HCT116 (cell line): ENCODE measurements around the gene FLACC1. TPM values are rescaled to one million over a fixed set of nuclear protein-coding genes. Genes with fewer than 3 reads are reported as not detected.

ENCODE experiments used
- ATAC-seq: fragments of 200-7000 bp; cut with Tn5 transposase; 2 replicates; pipeline ENCODE4 v1.9.1; 2020; ENCODE audit warnings: mild to moderate bottlenecking, moderate library complexity
- BruUV-seq: library from RNA; stranded (reverse); fragments of 400-500 nt; replicated peaks from 2 replicates; lab custom pipeline; 2021; lab: Mats Ljungman, UMichigan
- CTCF ChIA-PET: fragments of 300-600 bp; sonication (Branson Sonifier 250); formaldehyde crosslinking; loops from one replicate; lab custom pipeline; 2021; ENCODE audit warnings: antibody characterized with exemption; lab: Charles Lee
- POLR2A ChIA-PET: fragments of 300-600, 350-600 bp; sonication (Branson Sonifier 250); formaldehyde crosslinking; loops from one replicate; lab custom pipeline; 2021; ENCODE audit warnings: antibody characterized with exemption; lab: Charles Lee
- RAD21 ChIA-PET, 2 experiments: fragments of 300-600 bp; sonication (Branson Sonifier 250); formaldehyde crosslinking; loops; one replicate each; lab custom pipeline; 2023; ENCODE audit warnings: low total read pairs in 2 of 2; ENCODE audit not compliant: uncharacterized antibody in 2 of 2, unreplicated experiment in 2 of 2, low non-redundant PET in 1 of 2; lab: Charles Lee
- DNase-seq: peaks from one replicate; pipeline ENCODE4 v3.0.0-alpha.2; 2010; ENCODE audit warnings: low read depth, low spot score
- H2AFZ ChIP-seq: fragments of 200-600 bp; shearing (Covaris generic), sonication (generic); 2 replicates; pipeline ENCODE4 v1.6.1; 2017; ENCODE audit warnings: low read depth, mixed run types, mixed read lengths, antibody characterized with exemption, low read length; ENCODE audit not compliant: poor library complexity, severe bottlenecking
- H3K27ac ChIP-seq: 2 replicates; pipeline ENCODE4 v1.5.1; 2012; ENCODE audit warnings: low read depth, low read length
- H3K27me3 ChIP-seq: fragments of 200-600 bp; sonication (generic); 2 replicates; pipeline ENCODE4 v1.6.1; 2016; ENCODE audit warnings: mixed run types, low read length, mixed read lengths; ENCODE audit not compliant: insufficient read depth
- H3K36me3 ChIP-seq, 2 experiments: fragments of 200-500 bp in 1 of 2; fragments of 200-600 bp in 1 of 2; sonication (Bioruptor generic) in 1 of 2; sonication (generic) in 1 of 2; 2 replicates each; pipeline versions ENCODE4 v1.5.1 to v1.6.1; 2014 to 2016; ENCODE audit warnings: low read length in 2 of 2, inconsistent platforms in 1 of 2, mixed read lengths in 1 of 2, mixed run types in 1 of 2; ENCODE audit not compliant: insufficient read depth in 2 of 2, control insufficient read depth in 1 of 2
- H3K4me1 ChIP-seq, 2 experiments: fragments of 200-600 bp in 1 of 2; sonication (generic) in 1 of 2; 2 replicates each; pipeline versions ENCODE4 v1.5.1 to v1.6.1; 2012 to 2017; ENCODE audit warnings: low read length in 2 of 2, inconsistent platforms in 1 of 2, mild to moderate bottlenecking in 1 of 2, mixed read lengths in 1 of 2, mixed run types in 1 of 2, moderate library complexity in 1 of 2; ENCODE audit not compliant: insufficient read depth in 2 of 2, control insufficient read depth in 1 of 2
- H3K4me2 ChIP-seq: fragments of 200-600 bp; sonication (generic); 2 replicates; pipeline ENCODE4 v1.6.1; 2017; ENCODE audit warnings: mixed run types, low read length, mixed read lengths
- H3K4me3 ChIP-seq, 2 experiments: fragments of 200-600 bp in 1 of 2; sonication (generic) in 1 of 2; replicated peaks in 1 of 2; 2 replicates each; pipeline ENCODE4 v1.5.1; 2011 to 2016; ENCODE audit warnings: low read length in 2 of 2, control low read depth in 1 of 2, low read depth in 1 of 2, mild to moderate bottlenecking in 1 of 2, mixed read lengths in 1 of 2, mixed run types in 1 of 2
- H3K79me2 ChIP-seq: fragments of 200-600 bp; sonication (generic); 2 replicates; pipeline ENCODE4 v1.6.1; 2017; ENCODE audit warnings: mild to moderate bottlenecking, mixed run types, low read length, moderate library complexity, mixed read lengths; ENCODE audit not compliant: insufficient read depth
- H3K9ac ChIP-seq: fragments of 200-600 bp; sonication (generic); 2 replicates; pipeline ENCODE4 v1.6.1; 2016; ENCODE audit warnings: low read length, mixed read lengths
- H3K9me2 ChIP-seq: fragments of 200-600 bp; sonication (generic), shearing (Covaris generic); 2 replicates; pipeline ENCODE4 v1.6.1; 2017; ENCODE audit warnings: mixed run types, mild to moderate bottlenecking, moderate library complexity; ENCODE audit not compliant: insufficient read depth
- H3K9me3 ChIP-seq, 2 experiments: fragments of 200-500 bp in 1 of 2; fragments of 200-600 bp in 1 of 2; sonication (Bioruptor generic) in 1 of 2; sonication (generic) in 1 of 2; 2 replicates each; pipeline ENCODE4 v1.6.1; 2014 to 2017; ENCODE audit warnings: low read length in 2 of 2, mixed read lengths in 2 of 2, inconsistent platforms in 1 of 2, low read depth in 1 of 2, mild to moderate bottlenecking in 1 of 2, mixed run types in 1 of 2, moderate library complexity in 1 of 2; ENCODE audit not compliant: control insufficient read depth in 1 of 2, insufficient read depth in 1 of 2
- H4K20me1 ChIP-seq: fragments of 200-600 bp; sonication (generic), shearing (Covaris generic); 2 replicates; pipeline ENCODE4 v1.6.1; 2017; ENCODE audit warnings: mixed run types, mild to moderate bottlenecking, moderate library complexity; ENCODE audit not compliant: insufficient read depth
- ATF3 ChIP-seq: IDR thresholded peaks from 2 replicates; pipeline ENCODE4 v1.6.1; 2012
- CEBPB ChIP-seq: IDR thresholded peaks from 2 replicates; pipeline ENCODE4 v1.6.1; 2012; ENCODE audit warnings: low read depth
- CTCF ChIP-seq, 3 experiments: fragments of 200-600 bp in 1 of 3; sonication (generic) in 1 of 3; IDR thresholded peaks in 2 of 3; conservative IDR thresholded peaks in 1 of 3; 2 replicates each; pipeline ENCODE4 v1.5.1; 2012 to 2017; ENCODE audit warnings: low read depth in 2 of 3, low read length in 2 of 3, antibody characterized with exemption in 1 of 3, borderline replicate concordance in 1 of 3, control low read depth in 1 of 3, mild to moderate bottlenecking in 1 of 3, mixed read lengths in 1 of 3, mixed run types in 1 of 3, moderate library complexity in 1 of 3; ENCODE audit not compliant: insufficient read depth in 1 of 3
- FOSL1 ChIP-seq: IDR thresholded peaks from 2 replicates; pipeline ENCODE4 v1.6.1; 2012; ENCODE audit warnings: low read depth
- JUND ChIP-seq: IDR thresholded peaks from 2 replicates; pipeline ENCODE4 v1.6.1; 2012
- RAD21 ChIP-seq: IDR thresholded peaks from 2 replicates; pipeline ENCODE4 v1.6.1; 2012; ENCODE audit warnings: low read depth, mild to moderate bottlenecking
- REST ChIP-seq: IDR thresholded peaks from 2 replicates; pipeline ENCODE4 v1.6.1; 2012; ENCODE audit warnings: low read depth
- SIN3A ChIP-seq: IDR thresholded peaks from 2 replicates; pipeline ENCODE4 v1.6.1; 2012; ENCODE audit warnings: low read depth
- YY1 ChIP-seq: IDR thresholded peaks from 2 replicates; pipeline ENCODE4 v1.6.1; 2011; ENCODE audit warnings: low read length, low read depth, moderate library complexity, mild to moderate bottlenecking; ENCODE audit not compliant: insufficient replicate concordance; ENCODE audit errors: extremely low read depth
- ZBTB33 ChIP-seq: IDR thresholded peaks from 2 replicates; pipeline ENCODE4 v1.6.1; 2011; ENCODE audit warnings: mild to moderate bottlenecking, low read length, moderate library complexity; ENCODE audit not compliant: insufficient replicate concordance; ENCODE audit errors: extremely low read depth
- ZFX ChIP-seq: fragments of 450-650 bp; IDR thresholded peaks from 2 replicates; pipeline ENCODE4 v1.6.1; 2017
- intact Hi-C: fragments of 100-400 bp; cut with micrococcal nuclease; formaldehyde crosslinking; loops from 2 replicates; pipeline ENCODE4 v1.10.0; 2022
- total RNA-seq: library from RNA; stranded (reverse); gene quantifications from one replicate; pipeline ENCODE4 v1.2.1, GENCODE V29; 2021; ENCODE audit not compliant: unreplicated experiment

FLACC1 gene
- total RNA-seq, 1 experiment from 2014 or later, result 0.74 TPM

GRCh38 chr2:201366146-201366545 is 9.0 kb upstream of the FLACC1 start (continued):
- TF ChIP-seq REST, result no peak
- TF ChIP-seq RAD21, result no peak
- TF ChIP-seq FOSL1, result no peak
- TF ChIP-seq CEBPB, result no peak

GRCh38 chr2:201363857-201364560 is 6.9 kb upstream of the FLACC1 start:
- Histone ChIP-seq H4K20me1 (no peaks in the 10 kb centered on the region), H3K27ac (no peak overlapping the region), H3K4me2 (no peak overlapping the region), H3K27me3 (no peaks in the 10 kb centered on the region), H3K9ac (no peak overlapping the region), H3K9me3 (peaks cover 0 to 10% of the 10 kb centered on the region in 2 experiments; a peak in 1 of 4 replicates), H3K4me3 (no peak overlapping the region), H3K9me2 (no peaks in the 10 kb centered on the region), H3K4me1 (peaks cover 9 to 20% of the 10 kb centered on the region in 2 experiments), H3K79me2 (no peaks in the 10 kb centered on the region), H3K36me3 (no peaks in the 10 kb centered on the region), H2AFZ (no peak overlapping the region)
- RAD21 ChIA-PET, result interaction anchor here (0.7 to 1.3 kb wide), 3 partner anchors 127 to 380 kb away, joined by 3 to 4 read pairs (median 3); no protein-coding TSS in a partner anchor
- intact Hi-C loops, result loop anchor here (1.0 to 10.0 kb wide), 2 partner anchors 128 to 459 kb away; no protein-coding TSS in a partner anchor
- ATAC-seq (peak; percentile 85), DNase-seq (peak; percentile 24)
- BruUV-seq, result no TSS peak
- CTCF ChIA-PET, result interaction anchor here (1.0 to 3.1 kb wide), 2 partner anchors 127 to 131 kb away, joined by 6 to 16 read pairs; no protein-coding TSS in a partner anchor
- POLR2A ChIA-PET, result no interaction called here
- TF ChIP-seq ATF3, result no peak
- TF ChIP-seq ZBTB33, result no peak
- no peak for TF ChIP-seq JUND
- no peak for TF ChIP-seq CEBPB
- no peak for TF ChIP-seq YY1
- peak; percentile 82 to 94 (median 91) for TF ChIP-seq CTCF (IDR thresholded peaks at IDR 0.05 in 2 of 3, conservative IDR thresholded peaks at IDR 0.05 in 1 of 3; ENCODE audit: borderline replicate concordance in 1 of 3, insufficient read depth in 1 of 3, low read depth in 2 of 3, low read length in 2 of 3)
- peak; percentile 95 for TF ChIP-seq RAD21
- no peak for TF ChIP-seq ZFX
- no peak for TF ChIP-seq SIN3A
- TF ChIP-seq, all 23 proteins: peak for 2
